SK-N-SH treated with all-trans-retinoic acid at 6 μM for 48 hours (cell line): ENCODE measurements around the gene PIM3.

Experiments used
- CREB5 ChIP-seq: fragments of 250-450 bp; sonication (Bioruptor Pico); IDR thresholded peaks from 2 replicates; pipeline ENCODE4 v1.5.1; 2020; ENCODE audit warnings: low read depth, mild to moderate bottlenecking, moderate library complexity
- CSDC2 ChIP-seq: fragments of 250-450 bp; sonication (Bioruptor Pico); IDR thresholded peaks from 2 replicates; pipeline ENCODE4 v1.5.0; 2020; ENCODE audit warnings: mild to moderate bottlenecking, moderate library complexity
- ESRRG ChIP-seq: fragments of 250-450 bp; sonication (Bioruptor Pico); IDR thresholded peaks from 2 replicates; pipeline ENCODE4 v1.6.1; 2021; ENCODE audit warnings: mild to moderate bottlenecking
- PPARA ChIP-seq: fragments of 250-450 bp; sonication (Bioruptor Pico); IDR thresholded peaks from 2 replicates; pipeline ENCODE4 v1.5.0; 2020; ENCODE audit warnings: mild to moderate bottlenecking, borderline replicate concordance
- ZFP3 ChIP-seq: fragments of 250-450 bp; sonication (Bioruptor Pico); IDR thresholded peaks from 2 replicates; pipeline ENCODE4 v1.5.0; 2020; ENCODE audit warnings: mild to moderate bottlenecking, moderate library complexity
- TF ChIP-seq, protein P1 (sequence below): fragments of 250-450 bp; sonication (Bioruptor Pico); IDR thresholded peaks from 2 replicates; pipeline ENCODE4 v1.5.0; 2020; ENCODE audit warnings: mild to moderate bottlenecking, moderate library complexity

DNA sequence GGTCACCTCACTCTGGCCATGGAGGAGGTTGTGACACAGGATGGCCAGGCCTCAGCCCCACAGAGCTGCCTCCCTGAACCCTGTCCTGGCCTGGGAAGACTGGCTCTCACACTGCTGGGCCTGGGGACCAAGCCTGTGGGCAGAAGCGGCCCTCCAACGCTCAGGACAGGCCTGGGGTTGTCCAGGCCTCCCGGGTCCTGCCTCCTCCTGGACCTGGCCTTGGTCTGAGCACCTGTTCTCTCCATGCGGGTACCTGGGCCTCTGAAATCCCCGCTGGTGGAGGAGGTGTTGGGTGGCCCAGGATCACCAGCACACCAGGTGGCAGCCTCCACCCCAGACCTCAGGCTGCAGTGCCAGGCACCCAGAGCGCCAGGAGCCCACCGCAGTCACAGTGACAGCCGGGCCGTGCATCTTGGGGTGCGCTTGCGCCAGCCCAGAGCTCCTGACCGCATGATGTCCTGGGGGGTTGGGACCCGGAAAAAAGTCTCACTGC lies 16.1 kb upstream of the PIM3 start:
- TF ChIP-seq ESRRG (CRISPR knock-in tag) (no peak), CSDC2 (CRISPR knock-in tag) (no peak), ZFP3 (CRISPR knock-in tag) (no peak), PPARA (no peak), CREB5 (no peak)
- TF ChIP-seq, protein P1, sequence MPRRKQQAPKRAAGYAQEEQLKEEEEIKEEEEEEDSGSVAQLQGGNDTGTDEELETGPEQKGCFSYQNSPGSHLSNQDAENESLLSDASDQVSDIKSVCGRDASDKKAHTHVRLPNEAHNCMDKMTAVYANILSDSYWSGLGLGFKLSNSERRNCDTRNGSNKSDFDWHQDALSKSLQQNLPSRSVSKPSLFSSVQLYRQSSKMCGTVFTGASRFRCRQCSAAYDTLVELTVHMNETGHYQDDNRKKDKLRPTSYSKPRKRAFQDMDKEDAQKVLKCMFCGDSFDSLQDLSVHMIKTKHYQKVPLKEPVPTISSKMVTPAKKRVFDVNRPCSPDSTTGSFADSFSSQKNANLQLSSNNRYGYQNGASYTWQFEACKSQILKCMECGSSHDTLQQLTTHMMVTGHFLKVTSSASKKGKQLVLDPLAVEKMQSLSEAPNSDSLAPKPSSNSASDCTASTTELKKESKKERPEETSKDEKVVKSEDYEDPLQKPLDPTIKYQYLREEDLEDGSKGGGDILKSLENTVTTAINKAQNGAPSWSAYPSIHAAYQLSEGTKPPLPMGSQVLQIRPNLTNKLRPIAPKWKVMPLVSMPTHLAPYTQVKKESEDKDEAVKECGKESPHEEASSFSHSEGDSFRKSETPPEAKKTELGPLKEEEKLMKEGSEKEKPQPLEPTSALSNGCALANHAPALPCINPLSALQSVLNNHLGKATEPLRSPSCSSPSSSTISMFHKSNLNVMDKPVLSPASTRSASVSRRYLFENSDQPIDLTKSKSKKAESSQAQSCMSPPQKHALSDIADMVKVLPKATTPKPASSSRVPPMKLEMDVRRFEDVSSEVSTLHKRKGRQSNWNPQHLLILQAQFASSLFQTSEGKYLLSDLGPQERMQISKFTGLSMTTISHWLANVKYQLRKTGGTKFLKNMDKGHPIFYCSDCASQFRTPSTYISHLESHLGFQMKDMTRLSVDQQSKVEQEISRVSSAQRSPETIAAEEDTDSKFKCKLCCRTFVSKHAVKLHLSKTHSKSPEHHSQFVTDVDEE (CRISPR knock-in tag), result no peak
